NCI-H2171 treated with DMSO at 0.1 percent for 48 hours (cell line): Measurements from ENCODE around the gene NUDT2.

Source experiments
- DNase-seq: peaks from one replicate; lab custom pipeline; 2025; lab: John Stamatoyannopoulos, UW

The NUDT2 gene

DNA sequence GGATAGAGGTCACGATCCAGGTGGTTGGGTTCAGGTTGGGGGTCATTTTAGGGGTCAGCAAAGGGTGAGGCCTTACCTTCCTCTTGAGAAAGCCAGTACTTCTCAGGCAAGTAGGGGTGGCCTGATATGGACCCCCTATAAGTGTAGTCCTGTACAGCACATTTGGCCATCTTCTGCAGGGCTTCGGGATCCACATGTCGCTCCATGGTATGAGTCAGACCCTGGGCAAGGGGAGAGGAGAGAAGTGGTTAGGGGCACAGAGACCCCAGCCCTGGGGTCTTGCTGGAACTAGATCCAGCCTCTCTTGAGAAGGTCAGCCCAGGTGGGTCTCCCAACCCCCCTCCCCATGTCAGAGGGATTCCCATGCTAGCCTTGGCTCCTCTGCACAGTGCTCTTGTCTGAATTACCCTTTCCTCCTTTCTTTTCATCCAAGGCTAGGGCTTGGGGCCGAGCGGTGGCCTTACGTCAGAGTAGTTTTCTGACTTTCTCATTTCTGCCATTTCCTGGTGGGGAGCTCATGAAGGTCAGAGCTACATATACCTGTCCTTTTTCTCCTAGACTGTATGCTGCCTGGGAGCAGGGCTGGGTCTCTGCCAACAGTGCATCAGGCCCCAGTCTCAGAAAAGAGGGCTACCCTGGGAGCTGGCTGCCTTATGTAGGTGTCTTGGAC lies 56.3 kb downstream of the NUDT2 start:
- DNase-seq, result no peak

- no peak for DNase-seq
Observed at GRCh38 chr9:34386656-34387055, 57.3 kb downstream of the NUDT2 start.

DNA sequence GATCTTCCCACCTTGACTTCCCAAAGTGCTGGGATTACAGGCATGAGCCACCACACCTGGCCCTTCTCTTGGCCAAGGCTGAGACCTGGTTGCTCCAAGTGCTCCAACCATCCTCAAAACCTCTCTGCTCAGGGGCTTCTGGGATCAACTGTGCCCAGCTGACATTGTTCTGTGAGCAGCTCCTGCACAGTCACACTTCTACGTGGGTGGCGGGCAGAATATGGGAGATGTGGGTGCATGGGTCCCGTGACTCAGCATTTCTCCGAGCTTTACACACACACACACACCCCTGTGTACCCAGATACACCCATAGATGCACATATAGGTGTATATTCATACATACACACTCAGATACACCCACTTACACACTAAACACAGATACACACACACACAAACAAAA lies 57.9 kb downstream of the NUDT2 start:
- DNase-seq, result no peak

DNA sequence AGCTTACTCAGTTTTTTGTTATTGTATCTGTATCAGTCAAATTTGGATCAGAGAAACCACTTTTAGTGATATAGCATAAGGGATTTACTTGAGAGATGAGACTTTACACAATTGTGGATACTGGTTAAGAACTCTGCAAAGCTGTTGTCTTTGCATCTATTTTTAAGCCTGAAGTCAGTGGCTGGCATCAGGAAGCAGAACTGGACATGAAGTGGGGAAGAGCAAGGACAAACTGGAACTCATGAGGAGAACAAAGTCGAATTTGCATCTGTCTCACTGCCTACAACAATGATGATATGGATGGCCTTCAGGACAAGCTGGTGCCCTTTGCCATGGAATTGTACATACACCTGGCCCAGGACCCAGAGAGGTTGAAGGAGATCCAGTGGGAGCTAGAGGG lies 63.1 kb downstream of the NUDT2 start:
- no peak for DNase-seq
